ENCODE data around the gene IQCE. TPM values are rescaled to one million over a fixed set of nuclear protein-coding genes. Genes with fewer than 3 reads are reported as not detected.

The IQCE gene
- total RNA-seq, 1 donor from 2014 or later: 9.9 TPM

- DNase-seq (no peak), ATAC-seq (ENCODE audit: poor library complexity) (no peak)
- intact Hi-C loops (cut with DNase I): no loop called here
Observed at GRCh38 chr7:2659556-2660358, 101.0 kb downstream of the IQCE start.

GRCh38 chr7:2660359-2661095 is 101.7 kb downstream of the IQCE start:
- intact Hi-C loops (cut with DNase I): no loop called here
- no peak for DNase-seq

DNA sequence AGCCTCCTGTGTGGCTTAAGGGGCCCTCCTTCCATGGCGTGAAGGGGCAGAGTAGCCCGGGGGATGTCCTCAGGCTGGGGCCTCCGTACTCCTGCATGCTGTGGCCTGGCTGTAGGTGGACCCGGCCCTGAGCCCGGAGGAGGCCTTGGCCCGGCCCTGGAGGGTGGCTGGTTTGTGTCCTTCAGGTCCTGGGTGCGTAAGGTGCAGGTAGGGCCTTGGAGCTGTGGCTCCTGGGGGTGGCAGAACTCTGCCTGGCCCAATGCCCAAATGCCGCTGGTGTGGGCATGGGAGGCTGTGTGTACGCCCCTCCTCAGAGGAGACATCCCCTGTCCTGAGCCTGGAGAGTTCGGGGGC is 102.3 kb downstream of the IQCE start:
- ATAC-seq (ENCODE audit: poor library complexity) (no peak), DNase-seq (no peak)
- intact Hi-C loops (cut with DNase I): no loop called here

More at GRCh38 chr7:2660359-2661095, 101.7 kb downstream of the IQCE start:
- ATAC-seq (ENCODE audit: poor library complexity): no peak

DNA sequence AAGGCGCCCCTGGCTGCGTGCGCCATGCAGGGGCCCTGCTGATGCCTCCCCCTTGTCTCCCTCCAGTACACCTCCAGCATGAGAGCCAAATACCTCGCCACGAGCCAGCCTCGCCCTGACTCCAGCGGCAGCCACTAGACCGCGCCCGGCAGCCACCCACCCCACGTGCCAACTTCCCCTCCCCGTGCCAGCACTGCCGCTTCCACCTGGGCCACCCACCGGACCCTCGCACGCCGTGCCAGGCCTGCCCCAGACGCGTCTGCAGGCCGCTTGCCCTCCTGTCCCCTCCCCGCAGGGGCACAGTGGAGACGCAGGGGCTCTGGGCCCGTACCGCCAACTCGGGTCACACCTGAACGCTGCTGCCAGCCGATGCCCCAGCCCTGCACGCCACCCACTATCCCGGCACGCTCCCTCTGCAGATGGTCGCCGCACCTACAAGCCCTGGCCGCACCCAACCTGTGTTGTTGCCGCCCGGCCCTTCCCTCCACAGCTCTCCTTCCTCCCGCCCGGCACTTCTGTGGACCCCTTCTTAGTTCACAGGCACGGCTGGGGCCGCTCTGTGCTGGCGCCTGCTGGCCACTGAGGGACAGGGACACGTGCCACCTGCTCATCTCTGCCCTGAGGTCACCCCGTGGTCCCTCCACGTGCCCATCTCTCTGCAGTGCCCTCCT is 103.0 kb downstream of the IQCE start:
- no peak for DNase-seq
- intact Hi-C loops (cut with DNase I): no loop called here
- ATAC-seq (ENCODE audit: poor library complexity): no peak

- ATAC-seq (ENCODE audit: poor library complexity) (no peak), DNase-seq (no peak)
- intact Hi-C loops (cut with DNase I): no loop called here
Observed at GRCh38 chr7:2662273-2663120, 103.7 kb downstream of the IQCE start.

DNA sequence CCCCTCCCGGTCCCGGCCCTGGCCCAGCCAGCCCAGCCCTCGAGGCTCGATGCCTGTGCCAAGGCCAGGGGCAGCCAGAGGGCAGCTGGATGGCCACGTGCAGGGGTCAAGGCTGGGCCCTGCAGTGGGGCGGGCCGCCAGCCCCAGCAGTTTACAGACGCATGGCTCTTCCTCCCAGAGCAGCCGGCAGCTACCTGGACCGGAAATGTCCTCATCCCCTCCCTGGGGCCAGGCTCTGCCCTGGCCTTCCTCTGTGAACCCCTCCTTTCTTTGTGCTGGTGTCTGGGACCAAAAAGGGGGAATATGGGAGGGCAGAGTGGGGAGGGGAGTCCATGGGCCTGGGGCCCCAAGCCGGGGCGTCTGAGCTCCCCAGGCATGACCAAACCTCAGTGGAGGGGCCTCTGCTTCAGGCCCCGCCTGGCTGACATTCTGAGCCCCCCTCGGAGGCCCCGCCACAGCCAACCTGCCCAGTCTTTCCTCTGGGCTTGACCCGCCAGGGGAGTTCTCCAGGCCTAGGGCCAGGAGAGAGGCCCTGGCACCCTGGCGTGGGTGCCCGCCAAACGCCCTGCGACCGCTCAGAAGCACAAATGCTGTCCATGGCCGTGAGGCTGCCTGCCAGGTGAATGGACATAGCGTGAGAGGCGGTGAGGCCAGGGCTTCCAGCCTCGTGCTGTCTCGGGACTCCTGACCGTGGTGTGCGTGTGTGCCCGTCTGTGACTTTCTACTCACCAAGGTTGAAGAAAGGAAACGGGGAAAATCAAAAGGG is 104.5 kb downstream of the IQCE start:
- ATAC-seq (ENCODE audit: poor library complexity) (peak; percentile 60), DNase-seq (peak; percentile 77)
- intact Hi-C loops (cut with DNase I): no loop called here

- intact Hi-C loops (cut with DNase I): no loop called here
Observed at GRCh38 chr7:2663960-2664359, 105.2 kb downstream of the IQCE start.

More at GRCh38 chr7:2663960-2664359, 105.2 kb downstream of the IQCE start:
- DNase-seq (no peak), ATAC-seq (ENCODE audit: poor library complexity) (no peak)

Small RNA genes within 50 kb of the gene (microRNA-seq; reads per million reads assigned to microRNA genes)
- not detected for gene MIR4648

Other genes starting within 250 kb of the IQCE start
- gene SNX8, start 244.5 kb upstream of the IQCE start, total RNA-seq: 19.1 TPM
- gene EIF3B, start 204.2 kb upstream of the IQCE start, total RNA-seq: 68.0 TPM
- gene CHST12, start 155.4 kb upstream of the IQCE start, total RNA-seq: 14.8 TPM
- gene GRIFIN, start 82.6 kb upstream of the IQCE start, total RNA-seq: not detected
- gene LFNG, start 39.2 kb upstream of the IQCE start, total RNA-seq: 4.6 TPM
- gene BRAT1, start 3.5 kb upstream of the IQCE start, total RNA-seq: 14.7 TPM
- 12.6 TPM for gene TTYH3, start 73.0 kb downstream of the IQCE start, total RNA-seq
- gene AMZ1, start 129.2 kb downstream of the IQCE start, total RNA-seq: 0.08 TPM

Measured in Right ventricle myocardium superior (tissue), 1 donor.